ENCODE results near the gene EMC6.
A peak's percentile ranks its signal among the peaks of the same experiment; 100 is the strongest.
"Not testable (repeated sequence)": the region's sequence is repeated elsewhere in the genome, so short reads cannot be mapped to it uniquely, and the experiment has no call there.

EMC6 gene

GRCh38 chr17:3698139-3698538 lies 29.5 kb downstream of the EMC6 start:
- DNase-seq (ENCODE audit: low spot score) = no peak
- no peak overlapping the region for H3K27ac ChIP-seq
- ChIA-PET POLR2A (ENCODE audit: low non-redundant PET) (no interaction called here), CTCF (no interaction called here)
- TF ChIP-seq CTCF (conservative IDR thresholded peaks at IDR 0.05; ENCODE audit: low read depth) = no peak

GRCh38 chr17:3699951-3700350 lies 31.3 kb downstream of the EMC6 start:
- TF ChIP-seq CTCF (conservative IDR thresholded peaks at IDR 0.05; ENCODE audit: low read depth) = no peak
- CTCF ChIA-PET = no interaction called here
- DNase-seq (ENCODE audit: low spot score) = no peak
- no peak overlapping the region for H3K27ac ChIP-seq
- POLR2A ChIA-PET (ENCODE audit: low non-redundant PET) = no interaction called here

- CTCF ChIA-PET; POLR2A ChIA-PET (ENCODE audit: low non-redundant PET); H3K27ac ChIP-seq; DNase-seq (ENCODE audit: low spot score): not testable (repeated sequence)
These were observed 33.5 kb downstream of the EMC6 start for GRCh38 chr17:3702041-3702539.

GRCh38 chr17:3704931-3705717 lies 36.5 kb downstream of the EMC6 start:
- ChIA-PET POLR2A (ENCODE audit: low non-redundant PET) (interaction anchor here (0.6 kb wide), 1 partner anchor 16 kb away, joined by 3 read pairs; no protein-coding TSS in a partner anchor), CTCF (no interaction called here)
- TF ChIP-seq CTCF (conservative IDR thresholded peaks at IDR 0.05; ENCODE audit: low read depth) = no peak
- no peak for DNase-seq (ENCODE audit: low spot score)
- no peak overlapping the region for H3K27ac ChIP-seq

GRCh38 chr17:3705718-3705984 lies 37.0 kb downstream of the EMC6 start:
- CTCF ChIA-PET; DNase-seq (ENCODE audit: low spot score); H3K27ac ChIP-seq: not testable (repeated sequence)
- POLR2A ChIA-PET (ENCODE audit: low non-redundant PET) = interaction anchor here (0.6 kb wide), 1 partner anchor 15 kb away, joined by 3 read pairs; no protein-coding TSS in a partner anchor

GRCh38 chr17:3708366-3708765 lies 39.8 kb downstream of the EMC6 start:
- no peak overlapping the region for H3K27ac ChIP-seq
- ChIA-PET POLR2A (ENCODE audit: low non-redundant PET) (no interaction called here), CTCF (no interaction called here)
- no peak for TF ChIP-seq CTCF (conservative IDR thresholded peaks at IDR 0.05; ENCODE audit: low read depth)
- DNase-seq (ENCODE audit: low spot score) = no peak

- no peak for TF ChIP-seq CTCF (conservative IDR thresholded peaks at IDR 0.05; ENCODE audit: low read depth)
- POLR2A ChIA-PET (ENCODE audit: low non-redundant PET) = interaction anchor here (0.7 kb wide), 1 partner anchor 1306 kb away, joined by 5 read pairs; no protein-coding TSS in a partner anchor
- peak; percentile 36 for DNase-seq (ENCODE audit: low spot score)
- CTCF ChIA-PET = interaction anchor here (0.7 kb wide), 1 partner anchor 77 kb away, joined by 4 read pairs; no protein-coding TSS in a partner anchor
- no peak overlapping the region; the same call in 1 of the 2 replicates for H3K27ac ChIP-seq
These were observed 42.4 kb downstream of the EMC6 start for GRCh38 chr17:3710951-3711383.

Measured in RWPE1 (cell line).